GM23248 (cell line): ENCODE results near the gene CATSPER4. TPM values are rescaled to one million over a fixed set of nuclear protein-coding genes. Genes with fewer than 3 reads are reported as not detected.

Experiments used
- DNase-seq: peaks from one replicate; pipeline ENCODE4 v3.0.0-alpha.2; 2015
- H2AFZ ChIP-seq: fragments of 200-600 bp; sonication (generic); 2 replicates; pipeline ENCODE4 v1.6.1; 2016; ENCODE audit warnings: antibody characterized with exemption
- H3F3A ChIP-seq: fragments of 200-600 bp; sonication (generic); 2 replicates; pipeline ENCODE4 v1.6.1; 2016; ENCODE audit warnings: mild to moderate bottlenecking, antibody characterized with exemption, mixed run types; ENCODE audit not compliant: insufficient read depth
- H3K27ac ChIP-seq: fragments of 200-600 bp; sonication (generic); 2 replicates; pipeline ENCODE4 v1.5.1; 2016; ENCODE audit warnings: mild to moderate bottlenecking
- H3K27me3 ChIP-seq: fragments of 200-600 bp; sonication (generic); replicated peaks from 2 replicates; pipeline ENCODE4 v1.6.1; 2016; ENCODE audit warnings: mild to moderate bottlenecking; ENCODE audit not compliant: insufficient read depth
- H3K36me3 ChIP-seq: fragments of 200-600 bp; sonication (generic); 2 replicates; pipeline ENCODE4 v1.6.1; 2016; ENCODE audit warnings: low read depth, mild to moderate bottlenecking
- H3K4me1 ChIP-seq: fragments of 200-600 bp; sonication (generic); 2 replicates; pipeline ENCODE4 v1.6.1; 2016; ENCODE audit warnings: mild to moderate bottlenecking; ENCODE audit not compliant: insufficient read depth
- H3K4me2 ChIP-seq: fragments of 200-600 bp; sonication (generic); one replicate; pipeline ENCODE4 v1.6.1; 2016; ENCODE audit warnings: mild to moderate bottlenecking; ENCODE audit not compliant: unreplicated experiment
- H3K4me3 ChIP-seq: fragments of 200-600 bp; sonication (generic); 2 replicates; pipeline ENCODE4 v1.5.1; 2016; ENCODE audit warnings: mild to moderate bottlenecking
- H3K79me2 ChIP-seq: fragments of 200-600 bp; sonication (generic); 2 replicates; pipeline ENCODE4 v1.6.1; 2016; ENCODE audit warnings: mild to moderate bottlenecking; ENCODE audit not compliant: insufficient read depth
- H3K9ac ChIP-seq: fragments of 200-600 bp; sonication (generic); 2 replicates; pipeline ENCODE4 v1.6.1; 2016; ENCODE audit warnings: mild to moderate bottlenecking
- H3K9me2 ChIP-seq: fragments of 200-600 bp; sonication (generic); 2 replicates; pipeline ENCODE4 v1.6.1; 2016; ENCODE audit warnings: mixed run types, mild to moderate bottlenecking, moderate library complexity; ENCODE audit not compliant: insufficient read depth
- H3K9me3 ChIP-seq: fragments of 200-600 bp; sonication (generic); one replicate; pipeline ENCODE4 v1.6.1; 2017; ENCODE audit warnings: low read depth
- H4K20me1 ChIP-seq: fragments of 200-600 bp; sonication (generic); 2 replicates; pipeline ENCODE4 v1.6.0; 2016; ENCODE audit not compliant: insufficient read depth
- EZH2 ChIP-seq: fragments of 200-600 bp; sonication (generic); IDR thresholded peaks from 2 replicates; pipeline ENCODE4 v1.6.1; 2018; ENCODE audit warnings: antibody characterized with exemption, mild to moderate bottlenecking; ENCODE audit not compliant: insufficient read depth, poor library complexity, severe bottlenecking
- EZH2phosphoT487 ChIP-seq: fragments of 200-600 bp; sonication (generic); IDR thresholded peaks from 2 replicates; pipeline ENCODE4 v1.6.1; 2018; ENCODE audit warnings: antibody characterized with exemption, moderate library complexity, mild to moderate bottlenecking, low read depth; ENCODE audit not compliant: insufficient read depth
- WGBS, 2 experiments: methylation state at CpG; one replicate each; pipeline ENCODE4 v1.1.6; 2015 to 2017; ENCODE audit warnings: low lambda C conversion rate in 2 of 2, low coverage in 1 of 2; ENCODE audit errors: missing lambda C conversion rate in 2 of 2; 5-methylcytosine and 5-hydroxymethylcytosine counted together
- in situ Hi-C: fragments of 300-500 bp; cut with MboI; formaldehyde crosslinking; loops from 2 replicates; pipeline ENCODE4 v1.15.0; 2020
- polyA plus RNA-seq: library from polyadenylated mRNA; unstranded; fragments of >200 nt; fragmentation: Nextera tagmentation; extraction: Ambion mirVana; gene quantifications from 2 replicates; pipeline ENCODE4 v1.2.1, GENCODE V29; 2016
- total RNA-seq: library from RNA; depleted of rRNA; stranded (reverse); fragments of >200 nt; shearing (Covaris generic); gene quantifications from 2 replicates; pipeline ENCODE4 v1.2.3, GENCODE V29; 2014

Gene CATSPER4
- total and polyA plus RNA-seq, 2 experiments from 2014 or later = not detected

DNA sequence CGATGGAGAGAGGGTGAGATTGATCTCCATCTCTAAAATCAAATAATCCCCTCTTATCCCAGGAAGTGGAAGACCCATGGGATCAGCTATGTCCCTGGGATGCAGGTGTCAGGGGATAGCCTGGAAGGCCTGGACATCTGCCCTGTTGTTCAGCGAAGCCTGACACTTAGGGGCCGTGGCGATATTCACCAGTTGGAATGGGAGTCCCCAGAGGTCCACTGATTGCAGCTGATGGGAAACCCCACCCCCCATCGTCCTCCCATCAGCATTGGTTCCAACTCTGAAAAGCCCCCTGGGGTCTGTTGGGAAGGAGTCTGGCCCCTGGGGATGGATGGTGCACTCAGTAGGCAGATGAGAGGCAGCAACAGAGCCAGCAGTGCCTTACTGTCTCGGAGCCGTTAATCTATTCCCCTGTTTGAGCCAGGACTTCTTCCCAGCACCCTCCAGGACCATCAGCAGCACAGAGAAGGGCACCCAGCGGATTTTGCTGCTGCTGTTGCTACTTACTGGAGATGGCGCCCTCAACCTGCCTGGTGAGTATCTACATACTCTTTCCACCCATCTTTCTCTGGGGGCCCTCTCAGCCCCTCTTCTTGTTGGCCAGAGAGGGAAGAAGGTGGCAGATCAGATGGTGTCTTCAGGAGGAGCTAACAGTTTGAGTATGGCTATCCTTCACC, 13.4 kb downstream of the CATSPER4 start:
- no peaks in the 10 kb centered on the region for H3K79me2 ChIP-seq
- no peak overlapping the region for H3K9ac ChIP-seq
- WGBS, 2 experiments = 64 to 67% methylated on average over 9 of the region's 9 CpGs
- no peak overlapping the region for H3K4me2 ChIP-seq
- H3K36me3 ChIP-seq = no peaks in the 10 kb centered on the region
- in situ Hi-C loops = no loop called here
- peaks cover 6% of the 10 kb centered on the region; the same call in 1 of the 2 replicates for H3K4me1 ChIP-seq
- no peaks in the 10 kb centered on the region for H3F3A ChIP-seq
- no peaks in the 10 kb centered on the region for H3K9me2 ChIP-seq
- no peaks in the 10 kb centered on the region for H3K9me3 ChIP-seq
- no peak overlapping the region for H3K4me3 ChIP-seq
- no peak for TF ChIP-seq EZH2
- TF ChIP-seq EZH2phosphoT487 = no peak
- no peaks in the 10 kb centered on the region; the same call in none of the 2 replicates for H3K27me3 ChIP-seq
- no peak for DNase-seq
- no peaks in the 10 kb centered on the region for H4K20me1 ChIP-seq
- no peak overlapping the region for H3K27ac ChIP-seq
- H2AFZ ChIP-seq = no peak overlapping the region

DNA sequence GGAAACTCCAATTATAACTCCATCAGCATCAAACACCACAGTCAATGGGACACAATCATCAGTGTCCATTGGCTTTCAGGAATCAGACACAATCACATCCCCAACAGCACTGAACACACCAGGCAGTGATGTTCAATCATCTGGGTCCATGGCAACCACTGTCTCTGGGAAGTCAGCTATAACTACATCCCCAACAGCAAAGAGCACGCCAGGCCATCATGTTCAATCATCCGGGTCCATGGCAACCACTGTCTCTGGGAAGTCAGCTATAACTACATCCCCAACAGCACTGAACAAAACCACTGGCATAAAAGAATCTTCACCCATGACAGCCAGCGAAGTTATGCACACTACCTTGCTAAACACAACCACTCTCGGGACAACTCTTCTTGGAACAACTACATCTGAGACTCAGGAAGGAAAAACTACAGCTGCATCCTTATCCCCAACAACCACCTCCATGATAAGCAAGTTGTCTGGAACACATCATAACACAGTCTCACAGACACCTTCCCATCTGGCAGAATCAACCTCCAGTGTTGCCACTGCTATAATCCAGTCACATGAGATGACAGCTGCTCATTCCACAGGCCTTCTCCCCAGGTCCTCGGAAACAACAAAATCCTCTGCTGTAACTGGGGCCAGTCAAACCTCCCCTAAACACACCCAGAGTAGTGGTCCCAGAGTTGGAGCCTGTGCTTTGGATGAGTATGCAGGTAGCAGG, 19.9 kb downstream of the CATSPER4 start:
- H3K9ac ChIP-seq = no peak overlapping the region
- no peaks in the 10 kb centered on the region for H3K36me3 ChIP-seq
- no peaks in the 10 kb centered on the region for H3K79me2 ChIP-seq
- in situ Hi-C loops = no loop called here
- no peaks in the 10 kb centered on the region for H4K20me1 ChIP-seq
- H3K4me1 ChIP-seq = no peaks in the 10 kb centered on the region
- 22 to 27% methylated on average over 5 of the region's 5 CpGs for WGBS, 2 experiments
- H3K4me3 ChIP-seq = no peak overlapping the region
- H3K27ac ChIP-seq = no peak overlapping the region
- no peaks in the 10 kb centered on the region for H3K9me3 ChIP-seq
- H3K9me2 ChIP-seq = no peaks in the 10 kb centered on the region
- peaks cover 10% of the 10 kb centered on the region; the same call in 1 of the 2 replicates for H3K27me3 ChIP-seq
- no peak overlapping the region for H3K4me2 ChIP-seq
- H2AFZ ChIP-seq = no peak overlapping the region
- TF ChIP-seq EZH2 = no peak
- TF ChIP-seq EZH2phosphoT487 = no peak
- no peaks in the 10 kb centered on the region for H3F3A ChIP-seq
- no peak for DNase-seq

DNA sequence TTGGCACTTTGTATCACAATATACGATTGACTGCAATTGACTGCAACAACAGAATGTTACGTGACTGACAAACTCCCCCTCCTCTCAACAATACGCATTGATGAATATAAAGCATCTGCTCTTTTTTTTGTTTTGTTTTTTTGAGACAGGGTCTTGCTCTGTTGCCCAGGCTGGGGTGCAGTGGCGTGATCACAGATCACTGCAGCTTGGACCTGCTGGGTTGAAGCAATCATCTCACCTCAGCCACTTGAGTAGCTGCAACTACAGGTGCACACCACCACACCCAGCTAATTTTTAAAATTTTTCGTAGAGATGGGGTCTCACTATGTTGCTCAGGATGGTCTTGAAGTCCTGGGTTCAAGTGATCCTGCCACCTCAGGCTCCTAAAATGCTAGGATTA, 22.3 kb downstream of the CATSPER4 start:
- Histone ChIP-seq H3K4me2 (no peak overlapping the region), H4K20me1 (no peaks in the 10 kb centered on the region), H2AFZ (no peak overlapping the region), H3K79me2 (no peaks in the 10 kb centered on the region), H3K9me3 (no peaks in the 10 kb centered on the region), H3K9me2 (no peaks in the 10 kb centered on the region), H3K36me3 (no peaks in the 10 kb centered on the region), H3K27ac (no peak overlapping the region), H3K27me3 (peaks cover 10% of the 10 kb centered on the region), H3K9ac (no peak overlapping the region), H3K4me3 (no peak overlapping the region), H3K4me1 (no peaks in the 10 kb centered on the region), H3F3A (no peaks in the 10 kb centered on the region)
- in situ Hi-C loops = no loop called here
- no peak for DNase-seq
- 66 to 69% methylated on average over 5 of the region's 5 CpGs for WGBS, 2 experiments
- TF ChIP-seq EZH2phosphoT487 (no peak), EZH2 (no peak)

DNA sequence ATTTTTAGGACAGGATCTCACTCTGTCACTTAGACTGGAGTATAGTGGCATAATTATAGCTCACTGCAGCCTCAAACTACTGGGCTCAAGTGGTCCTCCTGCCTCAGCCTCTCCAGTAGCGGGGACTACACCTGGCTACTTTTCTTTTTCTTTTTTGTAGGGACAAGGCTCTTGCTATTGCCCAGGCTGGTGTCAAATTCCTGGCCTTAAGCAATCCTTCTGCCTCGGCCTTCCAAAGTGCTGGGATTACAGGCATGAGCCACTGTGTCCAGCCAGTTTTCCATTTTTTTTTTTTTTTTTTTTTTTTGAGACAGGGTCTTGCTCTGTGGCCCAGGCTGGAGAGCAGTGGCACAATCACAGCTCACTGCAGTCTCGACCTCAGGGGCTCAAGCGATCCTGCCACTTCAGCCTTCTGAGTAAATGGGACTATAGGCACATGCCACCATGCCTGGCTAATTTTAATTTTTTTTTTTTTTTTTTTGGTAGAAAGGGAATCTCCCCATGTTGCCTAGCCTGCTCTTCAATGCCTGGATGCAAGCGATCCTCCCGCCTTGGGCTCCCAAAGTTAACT, 23.0 kb downstream of the CATSPER4 start:
- H3K4me3 ChIP-seq = no peak overlapping the region
- no peaks in the 10 kb centered on the region for H3K9me2 ChIP-seq
- 55 to 66% methylated on average over 6 of the region's 6 CpGs for WGBS, 2 experiments
- H3K27ac ChIP-seq = no peak overlapping the region
- H3F3A ChIP-seq = no peaks in the 10 kb centered on the region
- H3K9me3 ChIP-seq = no peaks in the 10 kb centered on the region
- no peaks in the 10 kb centered on the region for H3K4me1 ChIP-seq
- no peak overlapping the region for H2AFZ ChIP-seq
- no peak overlapping the region for H3K4me2 ChIP-seq
- no peaks in the 10 kb centered on the region for H4K20me1 ChIP-seq
- no peaks in the 10 kb centered on the region for H3K36me3 ChIP-seq
- H3K9ac ChIP-seq = no peak overlapping the region
- no peaks in the 10 kb centered on the region for H3K79me2 ChIP-seq
- no peak for DNase-seq
- peaks cover 10% of the 10 kb centered on the region for H3K27me3 ChIP-seq
- in situ Hi-C loops = no loop called here
- TF ChIP-seq EZH2phosphoT487 = no peak
- TF ChIP-seq EZH2 = no peak
